Measurements from ENCODE around the gene ZSWIM3. TPM values are rescaled to one million over a fixed set of nuclear protein-coding genes. Genes with fewer than 3 reads are reported as not detected.

Gene ZSWIM3
- total RNA-seq (10 to 100 TPM in 1 of 2 donors, 1 to 10 TPM in 1; 9.3 to 12.8 TPM), polyA plus RNA-seq (ENCODE audit: insufficient read depth, low read depth, low replicate concordance) (8.0 TPM)
- long read RNA-seq, donor 1, transcript ZSWIM3-201 (2 exons, 2,773 nt), result major isoform, 7 of 170 reads
- long read RNA-seq, donor 1, partial matches to known transcripts, result 92 of 170 reads
- long read RNA-seq, donor 1, other reads (novel, unspliced or antisense), result 71 of 170 reads
- long read RNA-seq, donor 2, partial matches to known transcripts, result 0 of 2 reads
- long read RNA-seq, donor 2, other reads (novel, unspliced or antisense), result 0 of 2 reads

DNA sequence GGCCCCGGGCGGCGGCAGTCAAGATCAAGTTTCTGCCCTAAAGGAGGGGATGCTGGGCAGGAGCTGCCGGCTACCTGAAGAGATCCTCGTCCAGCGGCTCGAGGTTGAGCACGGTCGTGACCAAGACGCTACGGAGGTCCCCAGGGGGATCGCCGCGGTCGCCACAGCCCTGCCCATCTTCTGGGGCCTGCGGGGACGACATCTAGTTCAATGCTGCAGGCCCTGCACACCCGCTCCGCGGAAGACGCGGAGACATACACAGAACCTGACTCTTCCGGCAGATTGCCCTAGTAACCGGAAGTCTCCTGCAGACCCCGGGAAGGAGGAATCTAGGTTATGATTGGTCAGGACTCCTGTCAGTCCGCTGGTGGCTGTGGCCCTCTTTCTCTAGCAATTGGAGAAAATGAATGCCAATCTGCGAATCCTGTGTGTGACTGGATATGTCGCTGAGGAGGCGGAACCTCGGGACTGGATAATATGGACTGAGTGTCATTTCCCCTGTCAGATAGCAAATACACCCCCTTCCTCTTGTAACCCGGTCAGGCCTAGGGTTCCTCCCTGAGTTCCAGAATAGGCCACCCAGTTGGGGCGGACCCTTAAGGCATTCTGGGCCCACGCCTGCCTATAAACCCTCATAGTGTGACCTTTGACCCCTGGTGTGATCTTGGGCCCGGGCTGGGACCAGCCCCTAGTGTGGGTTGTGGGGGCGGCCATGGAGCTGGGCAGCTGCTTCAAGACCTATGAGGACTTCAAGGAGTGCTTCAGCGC lies at the start of gene ZSWIM3, which contains the start of gene ACOT8:
Gene ZSWIM3 (plus strand): TSS at position 501 of the 768 bp plus-strand sequence. CDS start 212 bp downstream, at position 713.
Gene ACOT8 (minus strand): TSS at position 279 of the 768 bp plus-strand sequence. CDS start 77 bp downstream, at position 202.
- no peak for TF ChIP-seq POLR2A (IDR thresholded peaks at IDR 0.05)
- TF ChIP-seq, protein P1, sequence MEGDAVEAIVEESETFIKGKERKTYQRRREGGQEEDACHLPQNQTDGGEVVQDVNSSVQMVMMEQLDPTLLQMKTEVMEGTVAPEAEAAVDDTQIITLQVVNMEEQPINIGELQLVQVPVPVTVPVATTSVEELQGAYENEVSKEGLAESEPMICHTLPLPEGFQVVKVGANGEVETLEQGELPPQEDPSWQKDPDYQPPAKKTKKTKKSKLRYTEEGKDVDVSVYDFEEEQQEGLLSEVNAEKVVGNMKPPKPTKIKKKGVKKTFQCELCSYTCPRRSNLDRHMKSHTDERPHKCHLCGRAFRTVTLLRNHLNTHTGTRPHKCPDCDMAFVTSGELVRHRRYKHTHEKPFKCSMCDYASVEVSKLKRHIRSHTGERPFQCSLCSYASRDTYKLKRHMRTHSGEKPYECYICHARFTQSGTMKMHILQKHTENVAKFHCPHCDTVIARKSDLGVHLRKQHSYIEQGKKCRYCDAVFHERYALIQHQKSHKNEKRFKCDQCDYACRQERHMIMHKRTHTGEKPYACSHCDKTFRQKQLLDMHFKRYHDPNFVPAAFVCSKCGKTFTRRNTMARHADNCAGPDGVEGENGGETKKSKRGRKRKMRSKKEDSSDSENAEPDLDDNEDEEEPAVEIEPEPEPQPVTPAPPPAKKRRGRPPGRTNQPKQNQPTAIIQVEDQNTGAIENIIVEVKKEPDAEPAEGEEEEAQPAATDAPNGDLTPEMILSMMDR (IDR thresholded peaks at IDR 0.05), result no peak
- Histone ChIP-seq H3K27me3 (no peaks in the 10 kb centered on the region), H3K4me3 (peak within 1 kb of the TSS; percentile 67 to 86), H3K27ac (peak within 1 kb of the TSS; percentile 84 to 90), H3K4me1 (peaks cover 19% of the 10 kb centered on the region), H3K9me3 (no peaks in the 10 kb centered on the region), H3K36me3 (ENCODE audit: low read depth, missing control alignments) (no peaks in the 10 kb centered on the region)
- intact Hi-C loops (cut with DNase I; ENCODE audit: low total_unique reads), result no loop called here
- DNase-seq, result peak; percentile 99
- WGBS, 2 donors, result 0% methylated on average over 4 to 34 of the region's 36 CpGs

DNA sequence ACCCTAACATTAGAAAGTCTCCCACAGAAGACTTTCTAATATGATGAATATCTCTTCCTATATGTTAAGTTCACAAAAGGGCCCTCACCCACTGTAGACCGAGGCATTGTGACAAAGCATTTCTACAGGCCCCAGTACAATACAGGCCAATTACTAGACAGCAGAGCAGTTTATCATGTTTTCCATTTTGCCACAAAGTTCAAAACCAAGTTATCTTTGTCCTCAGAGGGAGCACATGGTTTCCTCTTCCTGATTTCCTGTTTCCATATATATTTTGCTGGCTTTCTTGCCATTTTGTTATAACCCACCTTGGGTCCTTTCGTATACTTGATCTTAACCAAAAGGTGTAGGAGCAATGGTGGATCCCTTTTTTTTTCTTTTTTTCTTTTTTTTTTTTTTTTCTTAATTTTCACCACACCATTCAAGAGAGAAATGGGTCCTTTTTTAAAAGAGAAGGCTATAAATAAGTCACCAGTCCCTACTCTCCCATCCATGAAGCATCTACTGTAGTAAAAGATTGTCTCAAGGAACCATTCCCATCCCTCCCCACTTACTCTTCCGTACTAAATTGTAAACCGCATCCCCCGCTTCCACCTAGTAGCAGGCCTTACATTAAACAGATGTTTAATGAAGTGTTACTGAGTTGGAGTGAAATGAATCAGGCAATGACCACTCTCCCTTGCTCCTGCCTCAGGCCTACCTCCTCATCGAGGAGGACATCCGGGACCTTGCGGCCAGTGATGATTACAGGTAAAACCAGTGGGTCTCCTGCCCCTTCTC lies 47.0 kb upstream of the ZSWIM3 start:
- intact Hi-C loops (cut with DNase I; ENCODE audit: low total_unique reads), result loop anchor here (10.0 kb wide), 1 partner anchor 154 kb away; no protein-coding TSS in a partner anchor
- TF ChIP-seq, protein P1 (IDR thresholded peaks at IDR 0.05), result no peak
- no peak for TF ChIP-seq POLR2A (IDR thresholded peaks at IDR 0.05)

DNA sequence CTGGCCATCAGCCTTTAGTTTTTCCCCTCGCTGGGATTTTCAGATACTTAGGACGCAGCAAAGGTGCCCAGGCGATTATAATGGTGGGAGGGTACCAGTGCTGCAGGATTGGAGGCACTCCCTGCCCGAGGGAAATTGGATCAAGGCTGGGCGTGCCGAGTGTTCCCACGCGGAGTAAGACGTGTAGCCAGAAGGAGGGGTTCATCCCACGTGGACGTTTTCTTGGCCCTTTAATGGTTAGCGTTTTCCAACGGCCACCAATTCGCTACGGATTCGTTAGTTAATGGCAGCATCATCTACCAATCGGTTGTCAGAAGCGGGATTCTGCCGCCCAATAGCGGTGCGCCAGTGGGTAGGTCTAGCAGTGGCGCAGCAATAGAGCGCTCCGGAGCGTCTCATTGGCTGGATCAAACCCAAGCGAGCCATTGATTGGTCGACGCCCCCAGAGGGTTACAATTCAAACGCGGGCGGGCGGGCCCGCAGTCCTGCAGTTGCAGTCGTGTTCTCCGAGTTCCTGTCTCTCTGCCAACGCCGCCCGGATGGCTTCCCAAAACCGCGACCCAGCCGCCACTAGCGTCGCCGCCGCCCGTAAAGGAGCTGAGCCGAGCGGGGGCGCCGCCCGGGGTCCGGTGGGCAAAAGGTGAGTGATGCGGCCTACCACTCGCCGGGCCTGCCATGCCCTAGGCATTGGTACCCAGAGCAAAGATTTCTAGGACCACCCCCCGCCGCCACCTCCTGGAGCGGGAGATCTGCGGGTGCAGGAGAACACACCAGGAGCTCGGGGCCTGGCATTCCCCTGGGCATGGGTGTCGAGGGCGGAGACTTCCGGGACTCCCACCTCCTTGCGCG lies 45.0 kb upstream of the ZSWIM3 start, which contains the start of gene UBE2C:
Gene UBE2C (plus strand): TSS at position 488 of the 849 bp plus-strand sequence. CDS start 52 bp downstream, at position 540.
- TF ChIP-seq POLR2A (IDR thresholded peaks at IDR 0.05), result no peak
- TF ChIP-seq, protein P1 (IDR thresholded peaks at IDR 0.05), result no peak
- intact Hi-C loops (cut with DNase I; ENCODE audit: low total_unique reads), result loop anchor here (10.0 kb wide), 1 partner anchor 152 kb away; no protein-coding TSS in a partner anchor
- Histone ChIP-seq H3K4me1 (peaks cover 6% of the 10 kb centered on the region), H3K27ac (no peak within 1 kb of the TSS), H3K27me3 (no peaks in the 10 kb centered on the region), H3K9me3 (no peaks in the 10 kb centered on the region), H3K4me3 (peak within 1 kb of the TSS; percentile 56 to 57), H3K36me3 (ENCODE audit: low read depth, missing control alignments) (no peaks in the 10 kb centered on the region)
- 1% methylated on average over 45 to 65 of the region's 65 CpGs for WGBS, 2 donors
- DNase-seq, result peak; percentile 99

More for the DNA sequence above, 47.0 kb upstream of the ZSWIM3 start:
- H3K27me3 ChIP-seq, result no peaks in the 10 kb centered on the region
- peaks cover 5% of the 10 kb centered on the region for H3K4me1 ChIP-seq
- no peak overlapping the region for H3K27ac ChIP-seq
- 90 to 94% methylated on average over 8 of the region's 8 CpGs for WGBS, 2 donors
- DNase-seq, result no peak
- no peak overlapping the region for H3K4me3 ChIP-seq
- H3K9me3 ChIP-seq, result no peaks in the 10 kb centered on the region
- H3K36me3 ChIP-seq (ENCODE audit: low read depth, missing control alignments), result no peaks in the 10 kb centered on the region

DNA sequence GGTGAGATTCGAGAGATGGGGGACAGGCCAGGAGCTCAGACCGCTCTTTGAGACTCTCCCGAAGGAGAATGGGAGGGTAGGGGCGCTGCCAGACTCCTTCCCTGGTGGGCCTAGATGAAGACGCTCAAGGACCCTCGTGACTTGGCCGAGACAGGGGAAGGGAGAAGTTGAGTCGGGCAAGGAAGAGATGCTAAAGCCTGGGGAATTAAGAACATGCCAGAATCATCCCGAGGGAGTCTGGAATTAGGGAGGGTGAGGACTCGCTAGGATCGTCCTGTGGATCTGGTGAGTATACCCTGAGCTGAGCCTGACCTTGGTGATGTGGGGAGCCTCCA lies 44.4 kb upstream of the ZSWIM3 start:
- H3K27me3 ChIP-seq, result no peaks in the 10 kb centered on the region
- TF ChIP-seq, protein P1 (IDR thresholded peaks at IDR 0.05), result no peak
- TF ChIP-seq POLR2A (IDR thresholded peaks at IDR 0.05), result no peak
- H3K4me3 ChIP-seq, result peak overlapping the region; percentile 56 to 57
- H3K4me1 ChIP-seq, result peaks cover 11% of the 10 kb centered on the region
- 3 to 9% methylated on average over 11 of the region's 11 CpGs for WGBS, 2 donors
- no peaks in the 10 kb centered on the region for H3K36me3 ChIP-seq (ENCODE audit: low read depth, missing control alignments)
- intact Hi-C loops (cut with DNase I; ENCODE audit: low total_unique reads), result loop anchor here (10.0 kb wide), 1 partner anchor 152 kb away; no protein-coding TSS in a partner anchor
- DNase-seq, result no peak
- H3K27ac ChIP-seq, result no peak overlapping the region
- no peaks in the 10 kb centered on the region for H3K9me3 ChIP-seq

Measured in testis (tissue), 5 donors.